Left forelimb (tissue), 1 donor: ENCODE results near the gene UBA1.
A peak's percentile ranks its signal among the peaks of the same experiment; 100 is the strongest.

Experiments
- DNase-seq: peaks from one replicate; pipeline ENCODE4 v3.0.0-alpha.2; 2018; ENCODE audit warnings: low spot score

UBA1 gene

DNA sequence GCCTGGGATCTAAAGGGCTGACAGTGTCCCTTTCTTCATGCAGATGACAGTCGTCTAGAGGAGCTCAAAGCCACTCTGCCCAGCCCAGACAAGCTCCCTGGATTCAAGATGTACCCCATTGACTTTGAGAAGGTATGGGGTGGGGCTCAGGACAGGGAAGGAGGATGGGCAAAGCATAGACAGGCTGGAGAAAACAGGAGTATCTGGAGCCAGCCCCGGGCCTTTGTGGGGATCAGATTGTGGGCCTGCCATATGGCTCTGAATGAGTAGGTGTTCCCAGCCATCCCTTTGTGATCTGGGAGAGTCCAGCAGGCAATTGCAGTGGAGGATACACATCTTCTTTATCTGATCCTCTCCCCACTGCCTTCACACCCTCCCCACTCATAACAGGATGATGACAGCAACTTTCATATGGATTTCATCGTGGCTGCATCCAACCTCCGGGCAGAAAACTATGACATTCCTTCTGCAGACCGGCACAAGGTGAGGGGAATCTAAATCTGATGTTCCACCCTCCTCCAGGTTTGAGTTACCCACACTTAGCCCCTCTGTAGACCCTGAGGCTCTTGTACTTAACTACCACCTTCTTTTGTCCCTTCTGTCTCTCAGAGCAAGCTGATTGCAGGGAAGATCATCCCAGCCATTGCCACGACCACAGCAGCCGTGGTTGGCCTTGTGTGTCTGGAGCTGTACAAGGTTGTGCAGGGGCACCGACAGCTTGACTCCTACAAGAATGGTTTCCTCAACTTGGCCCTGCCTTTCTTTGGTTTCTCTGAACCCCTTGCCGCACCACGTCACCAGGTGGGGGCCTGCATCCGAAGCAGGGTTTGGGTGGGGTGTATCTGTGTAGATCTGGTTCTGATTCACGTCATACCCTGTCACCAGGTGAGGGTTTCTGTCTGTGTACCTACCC lies 19.0 kb downstream of the UBA1 start:
- DNase-seq: no peak

DNA sequence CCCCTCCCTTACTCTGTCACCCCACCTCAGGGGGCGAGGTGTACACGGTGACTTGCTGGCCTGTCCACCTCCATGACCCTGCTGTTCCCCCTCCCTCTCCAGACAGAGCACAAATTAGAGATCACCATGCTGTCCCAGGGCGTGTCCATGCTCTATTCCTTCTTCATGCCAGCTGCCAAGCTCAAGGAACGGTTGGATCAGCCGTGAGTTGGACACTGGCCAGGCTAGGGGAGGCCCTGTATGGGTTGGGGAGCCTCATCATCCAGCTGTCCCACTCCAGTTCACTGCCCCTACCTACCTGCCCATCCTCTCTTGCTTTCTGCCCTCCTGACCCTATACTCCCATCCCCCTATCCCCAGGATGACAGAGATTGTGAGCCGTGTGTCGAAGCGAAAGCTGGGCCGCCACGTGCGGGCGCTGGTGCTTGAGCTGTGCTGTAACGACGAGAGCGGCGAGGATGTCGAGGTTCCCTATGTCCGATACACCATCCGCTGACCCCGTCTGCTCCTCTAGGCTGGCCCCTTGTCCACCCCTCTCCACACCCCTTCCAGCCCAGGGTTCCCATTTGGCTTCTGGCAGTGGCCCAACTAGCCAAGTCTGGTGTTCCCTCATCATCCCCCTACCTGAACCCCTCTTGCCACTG lies 20.9 kb downstream of the UBA1 start:
- DNase-seq: no peak

GRCh38 chrX:47215291-47215900 lies 21.8 kb downstream of the UBA1 start:
- no peak for DNase-seq

DNA sequence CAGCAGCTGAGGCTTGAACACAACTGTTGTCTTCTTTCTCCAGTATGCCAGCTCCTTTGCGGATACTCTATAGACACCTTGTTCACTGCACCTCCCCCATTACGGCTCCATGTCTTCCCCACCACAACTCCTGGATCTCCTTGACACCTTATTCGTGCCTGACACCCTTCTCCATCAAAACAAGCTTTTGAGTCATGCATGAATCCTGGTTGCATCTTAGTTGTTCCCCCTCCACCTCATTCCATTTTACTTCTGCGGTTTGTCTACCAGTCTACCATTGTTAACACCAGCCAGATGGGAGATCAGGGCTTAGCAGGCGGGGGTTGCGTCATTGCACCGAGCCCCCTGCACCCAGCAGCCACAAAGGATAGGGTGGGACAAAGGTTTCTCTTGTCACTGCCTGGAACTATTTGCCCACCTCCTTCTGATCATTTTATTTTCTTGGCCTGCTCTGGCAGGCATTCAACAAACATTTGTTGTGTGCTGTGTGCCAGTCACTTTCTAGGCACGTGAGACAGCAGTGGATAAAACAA lies 22.8 kb downstream of the UBA1 start:
- DNase-seq: no peak

GRCh38 chrX:47217121-47217851 lies 23.7 kb downstream of the UBA1 start:
- DNase-seq: peak; percentile 66

DNA sequence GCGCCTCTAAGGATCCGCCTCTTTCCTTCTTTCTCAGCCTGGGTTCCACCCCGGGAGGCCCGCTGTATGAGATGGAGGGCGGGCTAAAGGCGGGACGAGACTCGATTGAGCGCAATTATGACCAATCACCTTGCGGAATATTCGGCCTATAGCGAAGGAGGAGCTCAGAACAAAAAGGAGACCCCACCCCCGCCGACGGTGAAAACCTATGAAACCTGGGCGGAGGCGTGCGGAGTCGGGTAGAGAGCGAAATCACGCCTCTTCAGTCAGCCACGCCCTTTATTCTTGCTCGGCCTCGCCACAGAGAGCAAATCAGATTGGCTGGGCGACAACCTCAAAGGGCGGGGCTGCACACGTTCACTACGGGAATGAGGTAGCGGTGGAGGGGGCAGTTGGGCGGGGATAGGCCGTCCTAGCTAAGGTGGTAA lies 24.2 kb downstream of the UBA1 start:
- DNase-seq: peak; percentile 93

DNA sequence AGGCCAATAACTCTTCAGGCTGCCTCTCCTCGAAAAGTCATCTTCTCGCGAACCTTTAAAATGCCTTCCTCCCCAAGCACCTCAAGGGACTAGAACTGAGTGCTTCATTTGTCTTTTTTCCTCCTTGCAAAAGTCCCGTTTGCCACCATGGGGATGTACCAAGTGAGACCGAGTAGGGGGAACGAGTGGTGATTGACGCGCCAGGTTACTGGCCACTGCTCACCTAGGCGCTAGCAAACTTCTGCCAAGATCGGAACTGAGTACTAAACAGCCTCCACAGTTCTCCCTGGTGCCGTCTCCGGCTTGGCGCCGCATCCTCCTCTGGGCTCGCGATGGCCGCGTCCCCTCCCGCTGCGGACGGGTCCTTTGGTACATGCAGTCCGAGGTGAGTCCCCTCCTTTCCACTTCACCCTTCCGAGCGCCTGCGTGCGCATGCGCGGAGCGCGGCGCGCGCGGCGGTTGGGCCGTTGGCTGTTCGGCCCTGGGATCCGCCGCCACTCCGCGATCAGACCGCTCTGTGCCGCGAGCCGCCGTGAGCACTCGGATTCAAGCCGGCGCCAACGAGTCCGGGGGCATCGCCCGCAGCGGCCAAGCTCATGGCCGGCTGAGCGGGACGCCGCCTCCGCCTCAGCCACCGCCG lies 24.8 kb downstream of the UBA1 start, which contains the start of gene CDK16:
CDK16 (plus strand) TSS at position 402 of the 640 bp plus-strand sequence. CDS start 4,877 bp downstream, outside the sequence.
- peak; percentile 87 for DNase-seq

GRCh38 chrX:47218920-47219815 lies 25.5 kb downstream of the UBA1 start:
- DNase-seq: no peak

GRCh38 chrX:47221756-47222155 lies 28.1 kb downstream of the UBA1 start:
- DNase-seq: no peak

DNA sequence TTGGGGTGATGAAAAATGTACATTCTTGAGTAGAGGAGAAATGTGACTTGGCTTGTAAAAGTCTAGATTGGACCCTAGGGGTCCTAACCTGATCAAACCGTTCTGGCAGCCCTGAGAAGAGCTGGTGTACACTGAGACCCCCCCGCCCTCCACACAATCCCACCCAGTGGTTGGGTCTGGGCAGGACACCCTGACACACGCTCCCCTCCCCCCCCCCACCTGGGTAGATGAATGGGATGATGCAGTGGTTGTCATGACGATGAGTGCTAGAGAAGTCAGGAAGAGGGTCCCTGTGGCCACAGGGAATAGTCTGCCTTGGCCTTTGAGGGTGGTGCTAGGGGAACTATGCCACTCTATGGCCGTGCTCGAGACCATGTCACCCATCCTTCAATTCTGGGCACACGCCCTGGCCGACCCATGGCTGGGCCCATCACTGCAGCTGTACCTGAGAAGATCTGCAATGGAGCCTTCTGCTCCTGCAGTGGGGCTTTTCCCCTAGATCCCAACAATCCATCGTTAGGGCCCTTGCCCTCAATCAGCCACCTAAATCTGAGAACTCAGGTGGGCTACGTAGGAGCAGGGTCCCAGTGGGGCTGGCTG lies 29.2 kb downstream of the UBA1 start:
- no peak for DNase-seq

DNA sequence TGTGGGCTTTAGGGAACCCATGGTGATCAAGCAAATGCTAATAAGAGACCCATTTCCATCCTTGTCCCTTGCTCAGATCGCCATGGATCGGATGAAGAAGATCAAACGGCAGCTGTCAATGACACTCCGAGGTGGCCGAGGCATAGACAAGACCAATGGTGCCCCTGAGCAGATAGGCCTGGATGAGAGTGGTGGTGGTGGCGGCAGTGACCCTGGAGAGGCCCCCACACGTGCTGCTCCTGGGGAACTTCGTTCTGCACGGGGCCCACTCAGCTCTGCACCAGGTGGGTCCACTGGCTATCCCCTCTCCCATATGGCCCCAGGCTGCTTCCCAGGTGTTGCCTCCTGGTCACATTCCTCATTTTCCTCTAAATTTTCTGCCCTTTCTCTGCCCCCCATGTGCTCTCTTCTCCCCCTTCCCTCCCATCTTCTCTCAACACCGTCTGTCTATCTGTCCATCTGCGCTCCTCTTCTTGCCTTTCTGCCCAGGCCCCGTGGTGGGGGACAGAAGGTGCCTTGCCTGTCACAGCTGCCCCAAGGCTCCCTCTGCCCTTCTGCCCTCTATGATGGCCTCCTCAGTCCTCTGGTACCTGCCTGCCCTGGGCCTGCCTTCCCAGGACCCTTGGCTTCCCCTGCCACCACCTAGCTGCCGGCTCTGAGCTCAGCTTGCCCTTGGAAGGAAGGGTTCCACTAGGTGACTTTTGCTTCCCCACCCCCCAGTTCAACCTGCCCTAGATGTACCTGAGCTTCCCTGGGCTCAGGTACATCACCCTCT lies 30.0 kb downstream of the UBA1 start:
- no peak for DNase-seq

DNA sequence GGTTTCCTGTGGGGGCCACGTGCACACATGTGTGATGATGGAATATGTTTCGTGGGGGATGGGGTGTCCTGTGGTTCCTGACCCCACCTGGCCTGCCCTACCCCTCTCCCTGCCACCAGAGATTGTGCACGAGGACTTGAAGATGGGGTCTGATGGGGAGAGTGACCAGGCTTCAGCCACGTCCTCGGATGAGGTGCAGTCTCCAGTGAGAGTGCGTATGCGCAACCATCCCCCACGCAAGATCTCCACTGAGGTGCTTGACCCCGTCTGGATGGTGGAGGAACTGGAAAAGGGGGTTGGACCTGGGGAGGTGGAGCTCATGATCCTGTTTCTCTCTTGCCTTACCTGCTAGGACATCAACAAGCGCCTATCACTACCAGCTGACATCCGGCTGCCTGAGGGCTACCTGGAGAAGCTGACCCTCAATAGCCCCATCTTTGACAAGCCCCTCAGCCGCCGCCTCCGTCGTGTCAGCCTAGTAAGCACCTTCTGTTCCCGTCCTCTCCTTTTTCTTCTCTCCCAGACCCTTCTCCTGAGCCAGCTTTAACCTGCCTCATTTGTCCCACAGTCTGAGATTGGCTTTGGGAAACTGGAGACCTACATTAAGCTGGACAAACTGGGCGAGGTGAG lies 30.8 kb downstream of the UBA1 start:
- no peak for DNase-seq

DNA sequence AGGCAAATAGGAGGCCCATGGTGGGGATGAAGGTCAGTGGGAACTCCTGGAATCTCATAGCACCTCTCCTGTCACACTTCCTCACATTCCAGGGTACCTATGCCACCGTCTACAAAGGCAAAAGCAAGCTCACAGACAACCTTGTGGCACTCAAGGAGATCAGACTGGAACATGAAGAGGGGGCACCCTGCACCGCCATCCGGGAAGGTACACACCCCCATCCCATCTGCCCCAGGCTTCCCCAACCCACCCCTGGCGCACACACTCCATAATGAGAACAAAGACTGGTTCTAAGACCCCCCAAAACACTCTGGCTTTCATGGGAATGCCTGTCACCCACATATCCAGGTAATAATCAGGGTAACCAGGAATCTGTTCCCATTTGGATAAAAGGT lies 31.3 kb downstream of the UBA1 start:
- no peak for DNase-seq

DNA sequence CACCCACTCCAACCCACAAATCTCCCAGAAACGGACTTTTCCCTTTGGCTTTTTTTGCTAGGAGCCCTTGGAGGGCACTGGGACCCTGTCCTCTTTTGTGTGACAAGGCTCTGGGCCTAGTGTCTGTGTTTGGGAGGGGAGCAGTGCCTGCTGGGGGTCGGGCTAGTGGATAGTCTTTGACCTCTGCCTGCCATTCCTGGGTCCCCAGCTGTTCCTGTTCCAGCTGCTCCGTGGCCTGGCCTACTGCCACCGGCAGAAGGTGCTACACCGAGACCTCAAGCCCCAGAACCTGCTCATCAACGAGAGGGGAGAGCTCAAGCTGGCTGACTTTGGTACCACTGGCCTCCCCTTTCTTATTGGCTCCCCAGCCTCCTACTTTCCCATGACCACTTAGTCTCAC lies 32.4 kb downstream of the UBA1 start:
- DNase-seq: no peak

DNA sequence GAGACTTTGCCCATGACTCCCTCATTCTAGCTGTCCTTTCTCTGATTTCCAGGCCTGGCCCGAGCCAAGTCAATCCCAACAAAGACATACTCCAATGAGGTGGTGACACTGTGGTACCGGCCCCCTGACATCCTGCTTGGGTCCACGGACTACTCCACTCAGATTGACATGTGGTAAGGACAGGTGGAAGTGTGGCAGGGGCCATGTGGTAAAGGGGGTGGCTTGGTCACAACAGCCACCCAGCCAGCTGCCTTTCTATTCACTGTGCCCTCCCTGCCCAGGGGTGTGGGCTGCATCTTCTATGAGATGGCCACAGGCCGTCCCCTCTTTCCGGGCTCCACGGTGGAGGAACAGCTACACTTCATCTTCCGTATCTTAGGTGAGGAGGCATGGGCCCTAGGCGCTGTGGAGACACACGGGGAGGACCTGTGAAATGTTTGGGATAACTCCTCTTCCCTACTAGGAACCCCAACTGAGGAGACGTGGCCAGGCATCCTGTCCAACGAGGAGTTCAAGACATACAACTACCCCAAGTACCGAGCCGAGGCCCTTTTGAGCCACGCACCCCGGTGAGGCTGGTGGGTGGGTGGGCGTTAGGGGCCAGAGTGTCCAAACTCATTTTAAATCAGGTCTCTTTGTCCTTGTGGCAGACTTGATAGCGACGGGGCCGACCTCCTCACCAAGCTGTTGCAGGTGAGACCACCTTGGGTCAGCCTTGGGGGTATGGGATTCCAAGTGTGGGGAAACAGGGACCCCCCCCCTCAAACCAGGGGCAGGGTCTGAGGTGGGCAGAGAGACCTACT lies 33.1 kb downstream of the UBA1 start:
- no peak for DNase-seq

- DNase-seq: no peak
These were observed 33.6 kb downstream of the UBA1 start for GRCh38 chrX:47227334-47227583.

DNA sequence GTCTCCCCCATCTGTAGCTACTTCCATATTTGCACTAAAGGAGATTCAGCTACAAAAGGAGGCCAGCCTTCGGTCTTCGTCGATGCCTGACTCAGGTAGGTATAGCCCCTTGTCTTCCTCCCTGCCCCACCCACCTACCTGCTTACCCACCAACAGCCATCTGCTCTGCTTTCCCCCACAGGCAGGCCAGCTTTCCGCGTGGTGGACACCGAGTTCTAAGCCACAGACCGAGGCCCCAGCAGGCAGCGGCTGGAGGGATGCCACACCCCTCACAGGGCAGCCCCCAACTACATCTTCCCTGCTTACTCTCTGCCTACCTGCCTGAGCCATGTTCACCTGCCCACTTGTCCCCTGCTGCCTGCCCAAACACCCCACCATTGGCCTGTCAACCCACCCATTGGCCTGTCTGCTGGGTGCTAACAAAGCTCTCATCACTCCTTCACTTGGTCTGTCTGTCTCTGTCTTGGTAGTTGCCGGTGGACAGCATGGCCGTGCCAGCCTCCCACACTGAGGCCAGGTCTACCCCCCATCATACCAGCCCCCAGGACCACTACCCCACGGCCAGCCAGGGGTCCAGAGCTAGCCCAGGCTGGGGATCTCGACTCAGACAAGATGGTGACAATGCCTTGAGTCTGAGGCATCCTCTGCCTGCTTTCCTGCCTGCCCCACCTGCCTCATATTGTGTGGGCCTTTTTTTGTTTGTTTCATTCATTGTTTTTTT lies 35.1 kb downstream of the UBA1 start:
- no peak for DNase-seq
